ENCODE data around the gene CHD8. TPM values are rescaled to one million over a fixed set of nuclear protein-coding genes. Genes with fewer than 3 reads are reported as not detected.

The CHD8 gene
- total RNA-seq, 1 experiment from 2014 or later, result 135 TPM

DNA sequence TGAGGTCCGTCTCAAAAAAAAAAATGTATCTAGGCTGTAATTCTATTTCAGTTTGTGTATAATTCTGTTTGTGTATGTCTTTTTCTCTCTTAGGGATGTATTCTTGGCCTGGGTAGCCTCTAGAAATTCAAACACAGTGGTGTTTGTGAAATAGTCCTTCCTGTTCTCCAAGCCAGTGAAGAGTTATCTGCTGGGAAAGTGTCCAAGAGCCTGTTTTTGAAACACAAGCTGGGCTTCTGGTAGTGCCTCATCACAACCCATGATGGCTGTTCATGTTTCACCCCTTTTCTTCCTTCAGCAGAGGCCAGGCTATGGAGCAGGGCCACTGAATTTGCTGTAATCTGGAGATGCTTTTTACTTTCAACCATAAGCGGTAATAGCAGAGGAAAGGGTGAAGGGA, 40.5 kb upstream of the CHD8 start:
- no peak overlapping the region for H3K4me2 ChIP-seq (ENCODE audit: insufficient read depth, insufficient read length, low read length)
- H3K14ac ChIP-seq (ENCODE audit: insufficient read depth, low read length), result no peak overlapping the region
- Mint-ChIP-seq H3K4me1 (peaks cover 31 to 33% of the 10 kb centered on the region in 2 experiments), H3K27me3 (ENCODE audit: low read depth) (no peaks in the 10 kb centered on the region), H3K4me3 (no peak overlapping the region), H3K36me3 (ENCODE audit: insufficient read depth in 1 of 3, low read depth in 3 of 3) (peaks cover 73 to 92% (median 82%) of the 10 kb centered on the region in 3 experiments), H3K27ac (peak overlapping the region; percentile 39 to 77 (median 66); a peak in 3 of 7 replicates), H3K9me3 (no peaks in the 10 kb centered on the region)
- TF ChIP-seq, protein P1, sequence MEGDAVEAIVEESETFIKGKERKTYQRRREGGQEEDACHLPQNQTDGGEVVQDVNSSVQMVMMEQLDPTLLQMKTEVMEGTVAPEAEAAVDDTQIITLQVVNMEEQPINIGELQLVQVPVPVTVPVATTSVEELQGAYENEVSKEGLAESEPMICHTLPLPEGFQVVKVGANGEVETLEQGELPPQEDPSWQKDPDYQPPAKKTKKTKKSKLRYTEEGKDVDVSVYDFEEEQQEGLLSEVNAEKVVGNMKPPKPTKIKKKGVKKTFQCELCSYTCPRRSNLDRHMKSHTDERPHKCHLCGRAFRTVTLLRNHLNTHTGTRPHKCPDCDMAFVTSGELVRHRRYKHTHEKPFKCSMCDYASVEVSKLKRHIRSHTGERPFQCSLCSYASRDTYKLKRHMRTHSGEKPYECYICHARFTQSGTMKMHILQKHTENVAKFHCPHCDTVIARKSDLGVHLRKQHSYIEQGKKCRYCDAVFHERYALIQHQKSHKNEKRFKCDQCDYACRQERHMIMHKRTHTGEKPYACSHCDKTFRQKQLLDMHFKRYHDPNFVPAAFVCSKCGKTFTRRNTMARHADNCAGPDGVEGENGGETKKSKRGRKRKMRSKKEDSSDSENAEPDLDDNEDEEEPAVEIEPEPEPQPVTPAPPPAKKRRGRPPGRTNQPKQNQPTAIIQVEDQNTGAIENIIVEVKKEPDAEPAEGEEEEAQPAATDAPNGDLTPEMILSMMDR (conservative IDR thresholded peaks at IDR 0.05), result no peak
- no peaks in the 10 kb centered on the region for H3K79me2 ChIP-seq (ENCODE audit: insufficient read depth, low read length)
- DNase-seq, result no peak
- H3K4me1 ChIP-seq (ENCODE audit: insufficient read depth, low read length), result no peaks in the 10 kb centered on the region; the same call in 1 of the 2 replicates
- no peaks in the 10 kb centered on the region for H3K9me3 ChIP-seq (ENCODE audit: control insufficient read depth, low read depth, low read length)
- no peaks in the 10 kb centered on the region for H4K20me1 ChIP-seq (ENCODE audit: control insufficient read depth, insufficient read depth, insufficient read length)
- no peaks in the 10 kb centered on the region for H3K27me3 ChIP-seq (ENCODE audit: insufficient read depth, low read length)
- H4K5ac ChIP-seq (ENCODE audit: insufficient read length, low read depth, low read length), result no peak overlapping the region
- H2BK20ac ChIP-seq (ENCODE audit: low read depth, low read length, poor library complexity, severe bottlenecking), result no peak overlapping the region
- no peaks in the 10 kb centered on the region for H3K23me2 ChIP-seq (ENCODE audit: insufficient read length, low read depth, low read length, poor library complexity, severe bottlenecking)
- H3K27ac ChIP-seq (ENCODE audit: insufficient read length, low read depth, low read length), result no peak overlapping the region
- no peak overlapping the region for H3K18ac ChIP-seq (ENCODE audit: insufficient read length, low read depth, low read length)
- no peak overlapping the region for H3K56ac ChIP-seq (ENCODE audit: insufficient read length, low read depth, low read length)
- H2AFZ ChIP-seq (ENCODE audit: low read length), result no peak overlapping the region
- no peak overlapping the region for H4K8ac ChIP-seq (replicated peaks; ENCODE audit: insufficient read length, low read depth, low read length)
- H3K23ac ChIP-seq (ENCODE audit: insufficient read length, low read depth, low read length), result no peak overlapping the region
- H3T11ph ChIP-seq (ENCODE audit: low read length), result no peak overlapping the region
- H3K79me1 ChIP-seq (ENCODE audit: insufficient read depth, low read depth, low read length, poor library complexity, severe bottlenecking), result no peaks in the 10 kb centered on the region
- no peak overlapping the region for H2BK15ac ChIP-seq (ENCODE audit: low read depth, low read length)
- H2BK120ac ChIP-seq (ENCODE audit: low read depth, low read length, poor library complexity, severe bottlenecking), result no peak overlapping the region
- H3K9ac ChIP-seq (ENCODE audit: extremely low read depth, insufficient read length, low read length), result no peak overlapping the region
- H2BK5ac ChIP-seq (ENCODE audit: insufficient read length, low read length), result no peak overlapping the region
- H2AK5ac ChIP-seq (ENCODE audit: insufficient read length, low read length), result no peak overlapping the region
- H4K91ac ChIP-seq (ENCODE audit: insufficient read length, low read depth, low read length), result no peak overlapping the region
- H2BK12ac ChIP-seq (ENCODE audit: insufficient read length, low read depth, low read length), result no peak overlapping the region
- no CpG with 5 or more reads among the region's 2 CpGs for WGBS (ENCODE audit: extremely low coverage, insufficient read length, low lambda C conversion rate)
- no peak overlapping the region for H3K4ac ChIP-seq (ENCODE audit: low read depth, low read length)
